Fibroblast of mammary gland (primary cell): ENCODE measurements around the gene CHD6.

ENCODE experiments used
- DNase-seq: peaks from one replicate; pipeline ENCODE4 v3.0.0-alpha.2; 2010; ENCODE audit warnings: low read depth
- H3K4me3 ChIP-seq: 2 replicates; pipeline ENCODE4 v1.5.1; 2011; ENCODE audit warnings: low read depth, mild to moderate bottlenecking, low read length, moderate library complexity; ENCODE audit not compliant: control insufficient read depth
- TF ChIP-seq, protein P1 (sequence below): conservative IDR thresholded peaks from 2 replicates; pipeline ENCODE4 v1.5.1; 2011; ENCODE audit warnings: low read depth, low read length, inconsistent platforms; ENCODE audit not compliant: control insufficient read depth, insufficient read depth

CHD6 gene

DNA sequence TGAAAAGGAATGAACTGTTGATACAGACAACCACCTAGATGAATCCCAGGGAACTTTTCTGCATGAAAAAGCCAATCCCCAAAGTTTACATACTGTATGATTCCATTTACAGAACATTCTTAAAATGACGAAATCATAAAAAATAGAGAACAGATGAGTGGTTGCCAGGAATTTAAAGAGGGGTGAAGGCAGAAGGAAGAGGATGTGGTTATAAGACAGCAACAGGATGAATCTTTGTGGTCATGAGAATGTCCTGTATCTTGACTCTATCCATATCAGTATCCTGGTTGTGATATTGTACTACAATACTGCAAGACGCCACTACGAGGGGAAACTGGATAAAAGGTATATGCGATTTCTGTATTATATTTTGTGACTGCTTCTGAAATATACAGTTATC, 181.5 kb downstream of the CHD6 start:
- H3K4me3 ChIP-seq, result no peak overlapping the region
- DNase-seq, result peak; percentile 88
- TF ChIP-seq, protein P1, sequence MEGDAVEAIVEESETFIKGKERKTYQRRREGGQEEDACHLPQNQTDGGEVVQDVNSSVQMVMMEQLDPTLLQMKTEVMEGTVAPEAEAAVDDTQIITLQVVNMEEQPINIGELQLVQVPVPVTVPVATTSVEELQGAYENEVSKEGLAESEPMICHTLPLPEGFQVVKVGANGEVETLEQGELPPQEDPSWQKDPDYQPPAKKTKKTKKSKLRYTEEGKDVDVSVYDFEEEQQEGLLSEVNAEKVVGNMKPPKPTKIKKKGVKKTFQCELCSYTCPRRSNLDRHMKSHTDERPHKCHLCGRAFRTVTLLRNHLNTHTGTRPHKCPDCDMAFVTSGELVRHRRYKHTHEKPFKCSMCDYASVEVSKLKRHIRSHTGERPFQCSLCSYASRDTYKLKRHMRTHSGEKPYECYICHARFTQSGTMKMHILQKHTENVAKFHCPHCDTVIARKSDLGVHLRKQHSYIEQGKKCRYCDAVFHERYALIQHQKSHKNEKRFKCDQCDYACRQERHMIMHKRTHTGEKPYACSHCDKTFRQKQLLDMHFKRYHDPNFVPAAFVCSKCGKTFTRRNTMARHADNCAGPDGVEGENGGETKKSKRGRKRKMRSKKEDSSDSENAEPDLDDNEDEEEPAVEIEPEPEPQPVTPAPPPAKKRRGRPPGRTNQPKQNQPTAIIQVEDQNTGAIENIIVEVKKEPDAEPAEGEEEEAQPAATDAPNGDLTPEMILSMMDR, result no peak

GRCh38 chr20:41433203-41433602, 185.0 kb downstream of the CHD6 start:
- TF ChIP-seq, protein P1, result no peak
- H3K4me3 ChIP-seq, result no peak overlapping the region
- DNase-seq, result no peak

- H3K4me3 ChIP-seq, result no peak overlapping the region
- TF ChIP-seq, protein P1, result no peak
- DNase-seq, result no peak
These were observed 185.4 kb downstream of the CHD6 start for GRCh38 chr20:41432746-41433145.

- H3K4me3 ChIP-seq, result no peak overlapping the region
- DNase-seq, result peak; percentile 66
- TF ChIP-seq, protein P1, result no peak
These were observed 189.9 kb downstream of the CHD6 start for GRCh38 chr20:41428285-41428684.

- no peak for DNase-seq
- H3K4me3 ChIP-seq, result no peak overlapping the region
- TF ChIP-seq, protein P1, result no peak
These were observed 190.3 kb downstream of the CHD6 start for GRCh38 chr20:41427833-41428232.

DNA sequence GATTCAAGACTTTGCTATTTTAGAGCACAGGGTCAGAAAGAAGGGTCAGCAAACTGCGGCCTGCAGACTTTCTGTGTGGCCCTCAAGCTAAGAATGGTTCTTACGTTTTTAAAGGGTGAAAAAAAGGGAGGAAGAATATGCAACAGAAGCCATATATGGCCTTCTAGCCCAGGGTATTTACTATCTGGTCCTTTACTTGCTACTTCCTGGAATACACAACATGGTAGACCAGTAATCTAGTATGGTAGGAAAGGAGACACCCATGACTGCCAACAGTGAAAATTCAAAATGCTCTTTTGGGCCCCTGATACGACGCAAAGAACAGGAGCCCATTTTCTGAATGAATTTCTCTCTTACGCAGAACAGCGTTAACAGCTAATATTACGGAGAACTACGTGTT, 191.2 kb downstream of the CHD6 start:
- no peak overlapping the region for H3K4me3 ChIP-seq
- TF ChIP-seq, protein P1, result no peak
- DNase-seq, result no peak
